Measurements from ENCODE around the gene ETV3L.

- TF ChIP-seq CTCF (IDR thresholded peaks at IDR 0.05 in 2 of 3, conservative IDR thresholded peaks at IDR 0.05 in 1 of 3; ENCODE audit: borderline replicate concordance in 1 of 3, insufficient read depth in 1 of 3, low read depth in 2 of 3, low read length in 2 of 3) (peak; percentile 91 to 98 (median 94)), YY1 (IDR thresholded peaks at IDR 0.05; ENCODE audit: extremely low read depth, insufficient replicate concordance, low read depth, low read length) (no peak), POLR2AphosphoS5 (IDR thresholded peaks at IDR 0.05; ENCODE audit: low read depth, low read length) (no peak), CBX3 (IDR thresholded peaks at IDR 0.05; ENCODE audit: low read depth) (no peak), EZH2 (IDR thresholded peaks at IDR 0.05) (no peak), ZNF274 (IDR thresholded peaks at IDR 0.05; ENCODE audit: low read depth, low read length) (no peak), SRF (IDR thresholded peaks at IDR 0.05; ENCODE audit: low read depth) (no peak), POLR2A (IDR thresholded peaks at IDR 0.05; ENCODE audit: borderline replicate concordance, extremely low read depth, insufficient read depth, insufficient read length) (no peak), EZH2phosphoT487 (IDR thresholded peaks at IDR 0.05; ENCODE audit: borderline replicate concordance) (no peak)
Measured at GRCh38 chr1:157090196-157090647, 9.4 kb downstream of the ETV3L start.

Data from HCT116 (cell line).